ENCODE data around the gene DCLK2. TPM values are rescaled to one million over a fixed set of nuclear protein-coding genes. Genes with fewer than 3 reads are reported as not detected.

The DCLK2 gene
- total and polyA plus RNA-seq, 2 of the 13 experiments (the other 11 are each of a cell fraction or from before 2014, with no cell fraction given): not detected

DNA sequence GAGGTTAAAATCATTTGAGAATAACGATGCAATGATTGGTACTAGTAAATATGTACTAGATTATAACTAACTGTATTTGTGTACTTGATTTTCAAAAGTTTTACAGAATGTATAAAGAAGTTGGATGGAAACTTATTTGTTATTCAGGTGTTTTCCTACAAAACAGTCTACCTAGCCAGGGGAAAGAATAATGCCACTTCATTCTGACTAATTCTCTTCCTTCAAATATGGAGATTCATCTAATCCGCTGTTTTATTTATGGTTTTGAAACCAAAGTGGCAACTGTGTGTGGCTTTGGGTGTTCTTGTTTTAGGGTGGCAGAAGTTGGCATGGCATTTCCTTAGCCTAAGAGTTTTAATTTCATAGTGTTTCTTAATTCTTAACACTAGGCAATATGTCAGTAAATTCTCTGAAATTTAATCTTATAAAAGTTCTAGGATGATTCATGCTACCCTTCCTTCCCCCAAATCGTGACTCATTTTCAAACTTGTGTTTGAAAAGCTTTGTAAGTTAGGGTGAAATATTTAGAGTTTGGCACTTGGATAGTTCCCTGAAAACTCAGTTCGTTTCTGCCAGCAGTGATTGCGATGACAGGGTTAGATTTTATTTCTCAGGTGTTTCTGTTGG lies 62.6 kb downstream of the DCLK2 start (continued):
- TF ChIP-seq, protein P1, sequence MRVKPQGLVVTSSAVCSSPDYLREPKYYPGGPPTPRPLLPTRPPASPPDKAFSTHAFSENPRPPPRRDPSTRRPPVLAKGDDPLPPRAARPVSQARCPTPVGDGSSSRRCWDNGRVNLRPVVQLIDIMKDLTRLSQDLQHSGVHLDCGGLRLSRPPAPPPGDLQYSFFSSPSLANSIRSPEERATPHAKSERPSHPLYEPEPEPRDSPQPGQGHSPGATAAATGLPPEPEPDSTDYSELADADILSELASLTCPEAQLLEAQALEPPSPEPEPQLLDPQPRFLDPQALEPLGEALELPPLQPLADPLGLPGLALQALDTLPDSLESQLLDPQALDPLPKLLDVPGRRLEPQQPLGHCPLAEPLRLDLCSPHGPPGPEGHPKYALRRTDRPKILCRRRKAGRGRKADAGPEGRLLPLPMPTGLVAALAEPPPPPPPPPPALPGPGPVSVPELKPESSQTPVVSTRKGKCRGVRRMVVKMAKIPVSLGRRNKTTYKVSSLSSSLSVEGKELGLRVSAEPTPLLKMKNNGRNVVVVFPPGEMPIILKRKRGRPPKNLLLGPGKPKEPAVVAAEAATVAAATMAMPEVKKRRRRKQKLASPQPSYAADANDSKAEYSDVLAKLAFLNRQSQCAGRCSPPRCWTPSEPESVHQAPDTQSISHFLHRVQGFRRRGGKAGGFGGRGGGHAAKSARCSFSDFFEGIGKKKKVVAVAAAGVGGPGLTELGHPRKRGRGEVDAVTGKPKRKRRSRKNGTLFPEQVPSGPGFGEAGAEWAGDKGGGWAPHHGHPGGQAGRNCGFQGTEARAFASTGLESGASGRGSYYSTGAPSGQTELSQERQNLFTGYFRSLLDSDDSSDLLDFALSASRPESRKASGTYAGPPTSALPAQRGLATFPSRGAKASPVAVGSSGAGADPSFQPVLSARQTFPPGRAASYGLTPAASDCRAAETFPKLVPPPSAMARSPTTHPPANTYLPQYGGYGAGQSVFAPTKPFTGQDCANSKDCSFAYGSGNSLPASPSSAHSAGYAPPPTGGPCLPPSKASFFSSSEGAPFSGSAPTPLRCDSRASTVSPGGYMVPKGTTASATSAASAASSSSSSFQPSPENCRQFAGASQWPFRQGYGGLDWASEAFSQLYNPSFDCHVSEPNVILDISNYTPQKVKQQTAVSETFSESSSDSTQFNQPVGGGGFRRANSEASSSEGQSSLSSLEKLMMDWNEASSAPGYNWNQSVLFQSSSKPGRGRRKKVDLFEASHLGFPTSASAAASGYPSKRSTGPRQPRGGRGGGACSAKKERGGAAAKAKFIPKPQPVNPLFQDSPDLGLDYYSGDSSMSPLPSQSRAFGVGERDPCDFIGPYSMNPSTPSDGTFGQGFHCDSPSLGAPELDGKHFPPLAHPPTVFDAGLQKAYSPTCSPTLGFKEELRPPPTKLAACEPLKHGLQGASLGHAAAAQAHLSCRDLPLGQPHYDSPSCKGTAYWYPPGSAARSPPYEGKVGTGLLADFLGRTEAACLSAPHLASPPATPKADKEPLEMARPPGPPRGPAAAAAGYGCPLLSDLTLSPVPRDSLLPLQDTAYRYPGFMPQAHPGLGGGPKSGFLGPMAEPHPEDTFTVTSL (CRISPR knock-in tag; IDR thresholded peaks at IDR 0.05; ENCODE audit: borderline replicate concordance): no peak
- TF ChIP-seq PCBP1 (IDR thresholded peaks at IDR 0.05; ENCODE audit: borderline replicate concordance, low read depth, low read length) (no peak), TOPORS (CRISPR knock-in tag; IDR thresholded peaks at IDR 0.05) (no peak), ZFP91 (CRISPR knock-in tag; IDR thresholded peaks at IDR 0.05; ENCODE audit: borderline replicate concordance) (no peak)

GRCh38 chr4:150141756-150142155 lies 63.5 kb downstream of the DCLK2 start:
- no peak for DNase-seq (ENCODE audit: low spot score)
- no peak for ATAC-seq
- Histone ChIP-seq H3K9me3 (ENCODE audit: low read length) (no peaks in the 10 kb centered on the region), H3K79me2 (ENCODE audit: insufficient read depth, low read length) (no peaks in the 10 kb centered on the region), H3K36me3 (replicated peaks in 1 of 2; ENCODE audit: control insufficient read depth in 1 of 2, insufficient read depth in 2 of 2, low read length in 2 of 2) (no peaks in the 10 kb centered on the region), H4K20me1 (ENCODE audit: insufficient read depth, low read length) (no peaks in the 10 kb centered on the region), H3K4me1 (ENCODE audit: insufficient read depth, low read length) (no peaks in the 10 kb centered on the region), H3K4me3 (replicated peaks in 1 of 3; ENCODE audit: insufficient read depth in 1 of 3, low read depth in 2 of 3, low read length in 3 of 3) (no peak overlapping the region), H3K4me2 (ENCODE audit: low read depth, low read length) (no peak overlapping the region), H3K27me3 (ENCODE audit: control insufficient read depth in 1 of 2, insufficient read depth in 2 of 2, low read length in 2 of 2) (no peaks in the 10 kb centered on the region), H2AFZ (ENCODE audit: low read length) (no peak overlapping the region), H3K9ac (ENCODE audit: insufficient read depth, low read depth, low read length) (no peak overlapping the region), H3K27ac (ENCODE audit: extremely low read length, insufficient read depth, low read length) (no peak overlapping the region)
- FAIRE-seq: no peak
- no TSS peak for BruUV-seq (replicated peaks)
- in situ Hi-C loops (cut with HindIII; ENCODE audit: extremely low pct_ligation_motif_present, low pct_unique_long_range_greater_than_20kb): no loop called here
- CTCF ChIA-PET (ENCODE audit: low intra/inter-chr PET ratio, low total read pairs): no interaction called here
- intact Hi-C loops (cut with micrococcal nuclease; ENCODE audit: unreplicated experiment): no loop called here
- WGBS (ENCODE audit: low lambda C conversion rate): 2% methylated on average over 2 of the region's 2 CpGs
- POLR2A ChIA-PET: no interaction called here
- no peak for TF ChIP-seq SIX1 (CRISPR knock-in tag; IDR thresholded peaks at IDR 0.05; ENCODE audit: borderline replicate concordance)
- no peak for TF ChIP-seq XBP1 (CRISPR knock-in tag; IDR thresholded peaks at IDR 0.05)
- TF ChIP-seq ZFP91 (CRISPR knock-in tag; IDR thresholded peaks at IDR 0.05; ENCODE audit: borderline replicate concordance): no peak
- no peak for TF ChIP-seq SP140L (CRISPR knock-in tag; IDR thresholded peaks at IDR 0.05; ENCODE audit: borderline replicate concordance)
- TF ChIP-seq ATRX (CRISPR knock-in tag; IDR thresholded peaks at IDR 0.05; ENCODE audit: borderline replicate concordance): no peak
- no peak for TF ChIP-seq ZNF333 (CRISPR knock-in tag; IDR thresholded peaks at IDR 0.05; ENCODE audit: borderline replicate concordance)
- TF ChIP-seq DNMT3B (CRISPR knock-in tag; conservative IDR thresholded peaks at IDR 0.05): no peak
- no peak for TF ChIP-seq EEA1 (CRISPR knock-in tag; IDR thresholded peaks at IDR 0.05; ENCODE audit: borderline replicate concordance)
- no peak for TF ChIP-seq ZNF598 (CRISPR knock-in tag; IDR thresholded peaks at IDR 0.05; ENCODE audit: borderline replicate concordance)
- TF ChIP-seq ZNF678 (CRISPR knock-in tag; IDR thresholded peaks at IDR 0.05): no peak
- TF ChIP-seq RBFOX2 (IDR thresholded peaks at IDR 0.05; ENCODE audit: low read depth, low read length): no peak
